IPS-18a (cell line): ENCODE measurements around the gene FLG.
"Not testable (repeated sequence)": the region's sequence is repeated elsewhere in the genome, so short reads cannot be mapped to it uniquely, and the experiment has no call there.

Experiments used
- H3K27ac ChIP-seq: one replicate; pipeline ENCODE4 v1.5.1; 2013; ENCODE audit warnings: low read length
- H3K27me3 ChIP-seq: one replicate; pipeline ENCODE4 v1.6.1; 2013; ENCODE audit warnings: mild to moderate bottlenecking, low read length; ENCODE audit not compliant: control insufficient read depth, insufficient read depth
- H3K36me3 ChIP-seq: one replicate; pipeline ENCODE4 v1.6.1; 2013; ENCODE audit warnings: low read depth, low read length; ENCODE audit not compliant: control insufficient read depth
- H3K4me1 ChIP-seq: one replicate; pipeline ENCODE4 v1.6.1; 2013; ENCODE audit warnings: low read depth, low read length; ENCODE audit not compliant: control insufficient read depth
- H3K4me3 ChIP-seq: one replicate; pipeline ENCODE4 v1.5.1; 2013; ENCODE audit warnings: low read length
- H3K9ac ChIP-seq: one replicate; pipeline ENCODE4 v1.6.1; 2013; ENCODE audit warnings: mild to moderate bottlenecking, low read length, moderate library complexity
- H3K9me3 ChIP-seq: one replicate; pipeline ENCODE4 v1.6.1; 2013; ENCODE audit warnings: low read depth, low read length; ENCODE audit not compliant: control insufficient read depth

The FLG gene

DNA sequence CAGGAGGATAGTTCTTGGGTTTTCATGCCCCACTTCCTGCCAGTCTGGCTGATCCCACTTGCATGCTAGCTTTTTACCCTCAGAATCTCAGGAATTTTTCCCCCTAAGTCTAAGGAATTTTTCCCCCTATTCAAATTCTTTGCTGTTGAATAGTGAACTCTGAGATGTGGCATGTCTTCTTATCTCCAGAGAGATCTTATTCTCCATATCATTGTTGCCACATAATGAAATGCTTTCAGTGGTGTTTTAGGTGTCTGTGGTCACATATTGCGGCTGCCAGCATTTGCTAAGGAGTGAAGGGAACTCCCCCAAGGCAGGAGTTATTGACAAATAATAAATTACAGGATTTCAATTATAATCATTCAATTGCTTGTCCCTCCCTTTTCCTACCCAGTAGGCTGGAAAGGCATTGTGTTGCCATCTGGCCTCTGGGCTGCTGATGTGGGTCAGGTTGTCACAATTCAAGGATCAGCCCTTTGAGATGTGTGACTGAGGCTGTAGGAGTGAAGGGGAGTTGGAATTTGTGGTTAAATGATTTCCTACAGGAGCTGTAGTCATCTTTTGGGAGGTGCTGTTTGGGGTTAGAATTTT lies 3.9 kb upstream of the FLG start:
- Histone ChIP-seq H3K36me3 (no peaks in the 10 kb centered on the region), H3K4me3 (no peak overlapping the region), H3K4me1 (no peaks in the 10 kb centered on the region), H3K9me3 (peaks cover 88% of the 10 kb centered on the region), H3K27me3 (no peaks in the 10 kb centered on the region), H3K27ac (no peak overlapping the region), H3K9ac (no peak overlapping the region)

DNA sequence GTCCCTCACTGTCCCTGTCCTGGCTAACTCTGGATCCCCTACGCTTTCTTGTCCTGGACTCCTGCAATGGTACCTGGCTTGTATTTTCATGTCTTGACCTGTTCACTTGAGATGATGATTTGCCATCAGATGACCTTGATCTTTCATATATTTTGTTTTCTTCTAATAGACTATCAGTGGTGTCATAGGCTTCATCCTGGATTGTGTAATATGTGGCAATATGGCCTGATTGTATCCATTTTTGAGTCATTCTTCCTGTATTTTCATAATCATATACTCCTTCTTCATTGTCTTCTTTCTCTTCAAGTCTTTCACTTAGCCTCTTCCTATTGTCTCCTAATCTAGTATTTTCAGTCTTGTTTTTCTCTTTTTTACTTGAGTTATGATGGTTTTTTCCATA lies 11.1 kb downstream of the FLG start:
- Histone ChIP-seq H3K4me1 (no peaks in the 10 kb centered on the region), H3K27ac (no peak overlapping the region), H3K27me3 (no peaks in the 10 kb centered on the region), H3K9ac (no peak overlapping the region), H3K9me3 (peaks cover 76% of the 10 kb centered on the region), H3K4me3 (no peak overlapping the region), H3K36me3 (no peaks in the 10 kb centered on the region)

DNA sequence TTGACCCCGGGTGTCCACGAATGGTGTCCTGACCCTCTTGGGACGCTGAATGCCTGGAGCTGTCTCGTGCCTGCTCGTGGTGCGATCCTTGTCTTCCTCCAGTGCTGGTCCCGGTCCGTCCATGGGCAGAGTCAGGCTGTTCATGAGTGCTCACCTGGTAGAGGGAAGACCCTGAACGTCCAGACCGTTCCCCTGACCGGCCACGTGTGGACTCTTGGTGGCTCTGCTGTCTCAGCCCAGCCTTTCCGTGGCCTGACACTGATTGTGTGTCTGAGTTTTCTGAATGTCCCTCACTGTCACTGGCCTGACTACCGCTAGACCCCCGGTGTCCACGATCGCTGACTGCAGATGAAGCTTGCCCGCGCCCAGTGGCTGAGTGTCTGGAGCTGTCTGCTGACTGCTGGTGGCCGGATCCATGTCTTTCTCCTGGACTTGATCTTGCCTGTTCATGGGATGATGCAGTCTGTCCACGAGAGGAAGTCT lies 11.7 kb downstream of the FLG start:
- Histone ChIP-seq H3K36me3 (no peaks in the 10 kb centered on the region), H3K27ac (no peak overlapping the region)

DNA sequence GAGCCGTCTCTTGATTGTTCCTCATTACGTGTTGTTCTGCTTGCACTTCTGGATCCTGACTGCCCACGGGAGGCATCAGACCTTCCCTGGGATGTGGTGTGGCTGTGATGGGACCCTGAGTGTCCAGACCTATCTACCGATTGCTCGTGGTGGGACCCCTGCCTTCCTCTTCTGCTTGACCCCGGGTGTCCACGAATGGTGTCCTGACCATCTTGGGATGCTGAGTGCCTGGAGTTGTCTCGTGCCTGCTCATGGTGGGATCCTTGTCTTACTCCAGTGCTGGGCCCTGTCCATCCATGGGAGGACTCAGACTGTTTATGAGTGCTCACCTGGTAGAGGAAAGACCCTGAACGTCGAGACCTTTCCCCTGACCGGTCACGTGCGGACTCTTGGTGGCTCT lies 12.9 kb downstream of the FLG start:
- H3K9me3 ChIP-seq = peaks cover 72% of the 10 kb centered on the region
- H3K4me3 ChIP-seq, H3K27ac ChIP-seq, H3K4me1 ChIP-seq, H3K9ac ChIP-seq, H3K36me3 ChIP-seq, H3K27me3 ChIP-seq: not testable (repeated sequence)

More for the DNA sequence above, 11.7 kb downstream of the FLG start:
- Histone ChIP-seq H3K9ac (no peak overlapping the region), H3K4me1 (no peaks in the 10 kb centered on the region), H3K27me3 (no peaks in the 10 kb centered on the region), H3K4me3 (no peak overlapping the region), H3K9me3 (peaks cover 73% of the 10 kb centered on the region)

DNA sequence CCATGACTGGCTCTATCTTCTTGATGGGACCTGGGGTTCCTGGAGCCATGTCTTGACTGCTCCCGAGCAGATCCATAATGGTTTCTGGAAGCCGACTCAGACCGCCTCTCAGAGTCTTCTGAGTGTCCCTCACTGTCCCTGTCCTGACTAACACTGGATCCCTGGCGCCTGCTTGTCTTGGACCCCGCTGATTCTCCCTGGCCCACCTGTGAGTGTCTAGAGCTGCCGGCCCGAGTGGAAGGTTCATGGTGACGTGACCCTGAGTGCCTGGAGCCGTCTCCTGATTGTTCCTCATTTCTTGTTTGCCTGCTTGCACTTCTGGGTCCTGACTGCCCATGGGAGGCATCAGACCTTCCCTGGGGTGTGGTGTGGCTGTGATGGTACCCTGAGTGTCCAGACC lies 15.1 kb downstream of the FLG start:
- Histone ChIP-seq H3K27me3 (no peaks in the 10 kb centered on the region), H3K4me1 (no peaks in the 10 kb centered on the region), H3K4me3 (no peak overlapping the region), H3K9me3 (peaks cover 51% of the 10 kb centered on the region), H3K9ac (no peak overlapping the region), H3K27ac (no peak overlapping the region), H3K36me3 (no peaks in the 10 kb centered on the region)

DNA sequence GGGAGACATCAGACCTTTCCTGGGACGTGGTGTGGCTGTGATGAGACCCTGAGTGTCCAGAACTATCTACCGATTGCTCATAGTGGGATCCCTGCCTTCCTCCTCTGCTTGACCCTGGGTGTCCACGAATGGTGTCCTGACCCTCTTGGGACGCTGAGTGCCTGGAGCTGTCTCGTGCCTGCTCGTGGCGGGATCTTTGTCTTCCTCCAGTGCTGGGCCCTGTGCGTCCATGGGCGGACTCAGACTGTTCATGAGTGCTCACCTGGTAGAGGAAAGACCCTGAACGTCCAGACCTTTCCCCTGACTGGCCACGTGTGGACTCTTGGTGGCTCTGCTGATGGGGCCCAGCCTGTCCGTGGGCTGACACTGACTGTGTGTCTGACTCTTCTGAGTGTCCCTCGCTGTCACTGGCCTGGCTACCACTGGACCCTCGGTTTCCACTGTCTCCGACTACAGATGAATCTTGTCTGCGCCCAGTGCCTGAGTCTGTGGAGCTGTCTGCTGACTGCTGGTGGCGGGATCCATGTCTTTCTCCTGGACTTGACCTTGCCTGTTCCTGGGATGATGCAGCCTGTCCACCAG lies 15.6 kb downstream of the FLG start:
- not testable (repeated sequence) for H3K27me3 ChIP-seq, H3K9ac ChIP-seq, H3K36me3 ChIP-seq, H3K27ac ChIP-seq, H3K4me3 ChIP-seq, H3K4me1 ChIP-seq
- peaks cover 48% of the 10 kb centered on the region for H3K9me3 ChIP-seq

DNA sequence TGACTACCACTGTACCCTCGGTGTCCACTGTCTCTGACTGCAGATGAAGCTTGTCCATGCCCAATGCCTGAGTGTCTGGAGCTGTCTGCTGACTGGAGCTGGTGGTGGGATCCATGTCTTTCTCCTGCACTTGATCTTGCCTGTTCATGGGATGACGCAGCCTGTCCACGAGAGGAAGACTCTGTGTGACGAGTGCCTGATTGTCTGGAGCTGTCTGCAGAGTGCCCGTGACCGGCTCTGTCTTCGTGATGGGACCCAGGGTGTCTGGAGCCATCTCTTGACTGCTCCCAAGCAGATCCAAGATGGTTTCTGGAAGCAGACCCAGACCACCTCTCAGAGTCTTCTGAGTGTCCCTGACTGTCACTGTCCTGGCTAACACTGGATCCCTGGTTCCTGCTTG lies 16.3 kb downstream of the FLG start:
- H3K36me3 ChIP-seq, H3K4me3 ChIP-seq, H3K27ac ChIP-seq, H3K27me3 ChIP-seq, H3K4me1 ChIP-seq, H3K9ac ChIP-seq: not testable (repeated sequence)
- peaks cover 41% of the 10 kb centered on the region for H3K9me3 ChIP-seq

DNA sequence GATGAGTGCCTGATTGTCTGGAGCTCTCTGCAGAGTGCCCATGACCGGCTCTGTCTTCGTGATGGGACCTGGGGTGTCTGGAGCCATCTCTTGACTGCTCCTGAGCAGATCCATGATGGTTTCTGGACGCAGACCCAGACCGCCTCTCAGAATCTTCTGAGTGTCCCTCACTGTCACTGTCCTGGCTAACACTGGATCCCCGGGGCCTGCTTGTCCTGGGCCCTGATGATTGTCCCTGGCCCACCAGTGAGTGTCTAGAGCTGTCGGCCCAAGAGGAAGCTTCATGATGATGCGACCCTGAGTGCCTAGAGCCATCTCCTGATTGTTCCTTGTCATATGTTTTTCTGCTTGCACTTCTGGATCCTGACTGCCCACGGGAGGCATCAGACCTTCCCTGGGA lies 17.1 kb downstream of the FLG start:
- H3K4me1 ChIP-seq, H3K27ac ChIP-seq, H3K27me3 ChIP-seq, H3K36me3 ChIP-seq, H3K9ac ChIP-seq, H3K4me3 ChIP-seq: not testable (repeated sequence)
- H3K9me3 ChIP-seq = peaks cover 40% of the 10 kb centered on the region

DNA sequence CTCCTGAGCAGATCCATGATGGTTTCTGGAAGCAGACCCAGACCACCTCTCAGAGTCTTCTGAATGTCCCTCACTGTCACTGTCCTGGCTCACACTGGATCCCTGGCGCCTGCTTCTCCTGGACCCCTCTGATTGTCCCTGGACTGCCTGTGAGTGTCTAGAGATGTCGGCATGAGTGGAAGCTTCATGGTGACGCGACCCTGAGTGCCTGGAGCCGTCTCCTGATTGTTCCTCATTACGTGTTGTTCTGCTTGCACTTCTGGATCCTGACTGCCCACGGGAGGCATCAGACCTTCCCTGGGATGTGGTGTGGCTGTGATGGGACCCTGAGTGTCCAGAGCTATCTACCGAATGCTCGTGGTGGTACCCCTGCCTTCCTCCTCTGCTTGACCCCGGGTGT lies 18.9 kb downstream of the FLG start:
- H3K9ac ChIP-seq, H3K36me3 ChIP-seq, H3K4me3 ChIP-seq, H3K27me3 ChIP-seq, H3K4me1 ChIP-seq, H3K27ac ChIP-seq: not testable (repeated sequence)
- peaks cover 44% of the 10 kb centered on the region for H3K9me3 ChIP-seq

DNA sequence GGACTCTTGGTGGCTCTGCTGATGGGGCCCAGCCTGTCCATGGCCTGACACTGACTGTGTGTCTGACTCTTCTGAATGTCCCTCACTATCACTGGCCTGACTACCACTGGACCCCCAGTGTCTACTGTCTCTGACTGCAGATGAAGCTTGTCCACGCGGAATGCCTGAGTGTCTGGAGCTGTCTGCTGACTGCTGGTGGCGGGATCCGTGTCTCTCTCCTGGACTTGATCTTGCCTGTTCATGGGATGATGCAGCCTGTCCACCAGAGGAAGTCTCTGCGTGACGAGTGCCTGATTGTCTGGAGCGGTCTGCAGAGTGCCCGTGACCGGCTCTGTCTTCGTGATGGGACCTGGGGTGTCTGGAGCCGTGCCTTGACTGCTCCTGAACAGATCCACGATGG lies 20.3 kb downstream of the FLG start:
- H3K4me3 ChIP-seq, H3K27me3 ChIP-seq, H3K4me1 ChIP-seq, H3K27ac ChIP-seq, H3K36me3 ChIP-seq, H3K9ac ChIP-seq: not testable (repeated sequence)
- H3K9me3 ChIP-seq = peaks cover 40% of the 10 kb centered on the region

DNA sequence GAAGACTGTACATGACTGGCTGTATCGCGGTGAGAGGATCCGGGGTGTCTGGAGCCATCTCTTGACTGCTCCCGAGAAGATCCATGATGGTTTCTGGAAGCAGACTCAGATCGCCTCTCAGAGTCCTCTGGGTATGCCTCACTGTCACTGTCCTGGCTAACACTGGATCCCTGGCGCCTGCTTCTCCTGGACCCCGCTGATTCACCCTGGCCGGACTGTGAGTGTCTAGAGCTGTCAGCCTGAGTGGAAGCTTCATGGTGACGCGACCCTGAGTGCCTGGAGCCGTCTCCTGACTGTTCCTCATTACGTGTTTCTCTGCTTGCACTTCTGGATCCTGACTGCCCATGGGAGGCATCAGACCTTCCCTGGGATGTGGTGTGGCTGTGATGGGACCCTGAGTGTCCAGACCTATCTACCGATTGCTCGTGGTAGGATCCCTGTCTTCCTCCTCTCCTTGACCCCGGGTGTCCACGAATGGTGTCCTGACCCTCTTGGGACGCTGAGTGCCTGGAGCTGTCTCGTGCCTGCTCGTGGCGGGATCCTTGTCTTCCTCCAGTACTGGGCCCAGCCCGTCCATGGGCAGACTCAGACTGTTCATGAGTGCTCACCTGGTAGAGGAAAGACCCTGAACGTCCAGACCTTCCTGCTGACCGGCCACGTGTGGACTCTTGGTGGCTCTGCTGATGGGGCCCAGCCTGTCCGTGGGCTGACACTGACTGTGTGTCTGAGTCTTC lies 21.7 kb downstream of the FLG start:
- not testable (repeated sequence) for H3K27ac ChIP-seq, H3K36me3 ChIP-seq, H3K9ac ChIP-seq, H3K4me1 ChIP-seq, H3K4me3 ChIP-seq, H3K27me3 ChIP-seq
- peaks cover 33% of the 10 kb centered on the region for H3K9me3 ChIP-seq

DNA sequence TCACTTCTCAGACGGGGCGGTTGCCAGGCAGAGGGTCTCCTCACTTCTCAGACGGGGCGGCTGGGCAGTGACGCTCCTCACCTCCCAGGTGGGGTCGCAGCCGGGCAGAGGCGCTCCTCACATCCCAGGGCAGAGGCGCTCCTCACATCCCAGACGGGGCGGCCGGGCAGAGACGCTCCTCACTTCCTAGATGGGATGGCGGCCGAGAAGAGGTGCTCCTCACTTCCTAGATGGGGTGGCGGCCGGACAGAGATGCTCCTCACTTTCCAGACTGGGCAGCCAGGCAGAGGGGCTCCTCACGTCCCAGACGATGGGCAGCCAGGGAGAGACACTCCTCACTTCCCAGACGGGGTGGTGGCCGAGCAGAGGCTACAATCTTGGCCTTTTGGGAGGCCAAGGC lies 68.6 kb downstream of the FLG start:
- H3K9me3 ChIP-seq = peaks cover 44% of the 10 kb centered on the region
- H3K27ac ChIP-seq, H3K27me3 ChIP-seq, H3K9ac ChIP-seq, H3K36me3 ChIP-seq, H3K4me3 ChIP-seq, H3K4me1 ChIP-seq: not testable (repeated sequence)
